Vagina (tissue), 2 donors: ENCODE data around the gene OVOL1. TPM values are rescaled to one million over a fixed set of nuclear protein-coding genes. Genes with fewer than 3 reads are reported as not detected.
A peak's percentile ranks its signal among the peaks of the same experiment; 100 is the strongest.

Experiments
- DNase-seq, 2 donors: peaks; one replicate each; pipeline ENCODE4 v3.0.0-alpha.2; 2017; ENCODE audit errors: extremely low spot score in 2 of 2
- H3K27ac ChIP-seq: fragments of 200-600 bp; sonication (generic); one replicate; pipeline ENCODE4 v1.5.1; 2019
- H3K27me3 ChIP-seq: fragments of 200-600 bp; sonication (generic); one replicate; pipeline ENCODE4 v1.5.1; 2019
- H3K36me3 ChIP-seq, 2 donors: fragments of 200-600 bp; sonication (generic); one replicate each; pipeline ENCODE4 v1.5.1; 2017 to 2019
- H3K4me1 ChIP-seq: fragments of 200-600 bp; sonication (generic); one replicate; pipeline ENCODE4 v1.5.1; 2019
- H3K4me3 ChIP-seq, 2 donors: fragments of 200-600 bp; sonication (generic); 1 replicate in 1 of 2; 2 replicates in 1 of 2; pipeline ENCODE4 v1.5.1; 2016 to 2019
- H3K9me3 ChIP-seq: fragments of 200-600 bp; sonication (generic); one replicate; pipeline ENCODE4 v1.5.1; 2019
- CTCF ChIP-seq, 3 experiments: fragments of 450-650 bp in 2 of 3; fragments of 200-600 bp in 1 of 3; sonication (generic) in 1 of 3; IDR thresholded peaks; one replicate each; pipeline ENCODE4 v1.5.1; 2017 to 2019; ENCODE audit warnings: antibody characterized with exemption in 3 of 3, mild to moderate bottlenecking in 2 of 3, moderate library complexity in 2 of 3
- POLR2A ChIP-seq, 2 donors: fragments of 450-650 bp; IDR thresholded peaks; one replicate each; pipeline ENCODE4 v1.6.1; 2017; ENCODE audit warnings: antibody characterized with exemption in 2 of 2, mild to moderate bottlenecking in 2 of 2, moderate library complexity in 2 of 2
- POLR2AphosphoS5 ChIP-seq, 2 donors: sonication (generic); formaldehyde crosslinking; IDR thresholded peaks; one replicate each; pipeline ENCODE4 v1.9.0; 2017; ENCODE audit warnings: antibody characterized with exemption in 2 of 2, mild to moderate bottlenecking in 2 of 2, low read depth in 1 of 2; ENCODE audit not compliant: insufficient read depth in 1 of 2
- intact Hi-C: fragments of 100-400 bp; cut with DNase I; formaldehyde crosslinking; loops from one replicate; pipeline ENCODE4 v1.15.1; 2023
- total RNA-seq: library from RNA; depleted of rRNA; stranded (reverse); fragments of >200 nt; gene quantifications from one replicate; pipeline ENCODE4 v1.2.3, GENCODE V29; 2016

OVOL1 gene
- total RNA-seq, 1 donor from 2014 or later: 17.4 TPM

- peak; percentile 61 to 70 for DNase-seq
- no peak for TF ChIP-seq CTCF (IDR thresholded peaks at IDR 0.05)
- no peak for TF ChIP-seq POLR2AphosphoS5 (IDR thresholded peaks at IDR 0.05; ENCODE audit: insufficient read depth in 1 of 2, low read depth in 1 of 2)
- no peak for TF ChIP-seq POLR2A (IDR thresholded peaks at IDR 0.05)
- H3K4me3 ChIP-seq: no peak overlapping the region
- peaks cover 0 to 20% of the 10 kb centered on the region in 2 donors for H3K36me3 ChIP-seq
- H3K4me1 ChIP-seq: peaks cover 34% of the 10 kb centered on the region
- no peak overlapping the region for H3K27ac ChIP-seq
- no peaks in the 10 kb centered on the region for H3K27me3 ChIP-seq
- intact Hi-C loops: no loop called here
- H3K9me3 ChIP-seq: no peaks in the 10 kb centered on the region
These were observed 9.0 kb upstream of the OVOL1 start for GRCh38 chr11:65777821-65778361.

GRCh38 chr11:65778431-65778900 is 8.4 kb upstream of the OVOL1 start:
- H3K4me1 ChIP-seq: peaks cover 34% of the 10 kb centered on the region
- no peak overlapping the region for H3K27ac ChIP-seq
- no peak overlapping the region for H3K4me3 ChIP-seq
- H3K27me3 ChIP-seq: no peaks in the 10 kb centered on the region
- peak in 1 of 2 donors; percentile 86 for DNase-seq
- H3K9me3 ChIP-seq: no peaks in the 10 kb centered on the region
- intact Hi-C loops: no loop called here
- no peak for TF ChIP-seq POLR2A (IDR thresholded peaks at IDR 0.05)
- no peak for TF ChIP-seq POLR2AphosphoS5 (IDR thresholded peaks at IDR 0.05; ENCODE audit: insufficient read depth in 1 of 2, low read depth in 1 of 2)
- TF ChIP-seq CTCF (IDR thresholded peaks at IDR 0.05): no peak
- peaks cover 0 to 20% of the 10 kb centered on the region in 2 donors for H3K36me3 ChIP-seq

GRCh38 chr11:65778901-65779668 is 7.8 kb upstream of the OVOL1 start:
- Histone ChIP-seq H3K27me3 (no peaks in the 10 kb centered on the region), H3K36me3 (peaks cover 0 to 20% of the 10 kb centered on the region in 2 donors), H3K4me3 (peak overlapping the region; percentile 79 to 99), H3K4me1 (peaks cover 34% of the 10 kb centered on the region), H3K27ac (peak overlapping the region; percentile 76), H3K9me3 (no peaks in the 10 kb centered on the region)
- intact Hi-C loops: no loop called here
- no peak for TF ChIP-seq POLR2A (IDR thresholded peaks at IDR 0.05)
- TF ChIP-seq POLR2AphosphoS5 (IDR thresholded peaks at IDR 0.05; ENCODE audit: insufficient read depth in 1 of 2, low read depth in 1 of 2): no peak
- TF ChIP-seq CTCF (IDR thresholded peaks at IDR 0.05): no peak
- peak; percentile 78 to 91 for DNase-seq

- Histone ChIP-seq H3K4me3 (peak overlapping the region; percentile 79 to 99), H3K9me3 (no peaks in the 10 kb centered on the region), H3K36me3 (peaks cover 0 to 20% of the 10 kb centered on the region in 2 donors), H3K27me3 (no peaks in the 10 kb centered on the region), H3K4me1 (peaks cover 34% of the 10 kb centered on the region), H3K27ac (peak overlapping the region; percentile 76)
- intact Hi-C loops: no loop called here
- no peak for TF ChIP-seq POLR2A (IDR thresholded peaks at IDR 0.05)
- TF ChIP-seq CTCF (IDR thresholded peaks at IDR 0.05): no peak
- no peak for TF ChIP-seq POLR2AphosphoS5 (IDR thresholded peaks at IDR 0.05; ENCODE audit: insufficient read depth in 1 of 2, low read depth in 1 of 2)
- DNase-seq: peak in 1 of 2 donors; percentile 85
These were observed 7.3 kb upstream of the OVOL1 start for GRCh38 chr11:65779669-65779918.
